OCI-LY7 (cell line): Measurements from ENCODE around the gene APEH.

ENCODE experiments used
- EZH2phosphoT487 ChIP-seq: fragments of 200-600 bp; sonication (generic); IDR thresholded peaks from 2 replicates; pipeline ENCODE4 v1.6.1; 2018; ENCODE audit warnings: low read depth, borderline replicate concordance, mild to moderate bottlenecking, mixed run types, antibody characterized with exemption, low read length, moderate library complexity, mixed read lengths
- TF ChIP-seq, protein P1 (sequence below): fragments of 200-600 bp; sonication (generic); conservative IDR thresholded peaks from 2 replicates; pipeline ENCODE4 v1.5.1; 2014; ENCODE audit warnings: mild to moderate bottlenecking, antibody characterized with exemption, low read length, moderate library complexity, mixed read lengths

DNA sequence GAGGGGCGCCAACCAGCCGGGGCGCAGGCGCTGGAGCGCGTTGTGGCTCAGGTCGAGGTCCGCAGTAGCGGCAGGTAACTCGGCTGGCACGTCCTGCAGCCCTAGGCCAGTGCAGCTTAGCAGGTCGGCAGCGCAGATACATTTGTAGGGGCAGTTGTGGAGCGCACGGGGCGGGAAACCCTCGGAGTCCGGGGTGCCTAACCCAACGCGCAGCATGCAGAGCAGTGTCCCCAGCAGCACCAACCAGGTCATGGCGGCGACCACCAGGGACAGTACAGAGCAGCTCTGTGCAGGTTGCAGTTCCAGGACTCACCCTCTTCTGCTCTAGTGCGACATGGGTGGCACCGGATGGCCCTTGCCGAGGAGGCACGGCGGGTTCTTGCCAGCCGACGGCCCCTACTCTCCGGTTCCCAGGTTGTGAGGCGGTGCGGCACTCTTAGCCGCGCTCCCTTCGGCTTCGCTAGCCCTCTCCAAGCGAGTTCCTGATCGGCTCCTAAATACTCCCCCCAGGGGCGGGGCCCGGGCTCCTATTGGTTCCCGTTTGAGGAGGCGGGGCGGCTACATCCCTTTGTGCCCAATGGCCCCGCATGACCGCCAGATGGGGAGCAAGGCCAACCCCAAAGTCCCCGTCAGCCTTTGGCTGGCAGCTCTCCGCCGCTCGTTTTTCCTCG is 45.2 kb downstream of the APEH start, which contains the start of gene AMIGO3:
- TF ChIP-seq, protein P1, sequence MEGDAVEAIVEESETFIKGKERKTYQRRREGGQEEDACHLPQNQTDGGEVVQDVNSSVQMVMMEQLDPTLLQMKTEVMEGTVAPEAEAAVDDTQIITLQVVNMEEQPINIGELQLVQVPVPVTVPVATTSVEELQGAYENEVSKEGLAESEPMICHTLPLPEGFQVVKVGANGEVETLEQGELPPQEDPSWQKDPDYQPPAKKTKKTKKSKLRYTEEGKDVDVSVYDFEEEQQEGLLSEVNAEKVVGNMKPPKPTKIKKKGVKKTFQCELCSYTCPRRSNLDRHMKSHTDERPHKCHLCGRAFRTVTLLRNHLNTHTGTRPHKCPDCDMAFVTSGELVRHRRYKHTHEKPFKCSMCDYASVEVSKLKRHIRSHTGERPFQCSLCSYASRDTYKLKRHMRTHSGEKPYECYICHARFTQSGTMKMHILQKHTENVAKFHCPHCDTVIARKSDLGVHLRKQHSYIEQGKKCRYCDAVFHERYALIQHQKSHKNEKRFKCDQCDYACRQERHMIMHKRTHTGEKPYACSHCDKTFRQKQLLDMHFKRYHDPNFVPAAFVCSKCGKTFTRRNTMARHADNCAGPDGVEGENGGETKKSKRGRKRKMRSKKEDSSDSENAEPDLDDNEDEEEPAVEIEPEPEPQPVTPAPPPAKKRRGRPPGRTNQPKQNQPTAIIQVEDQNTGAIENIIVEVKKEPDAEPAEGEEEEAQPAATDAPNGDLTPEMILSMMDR, result peak; percentile 67
- TF ChIP-seq EZH2phosphoT487, result no peak
